NCI-H1694 (cell line): ENCODE data around the gene SLC1A3.
"Not testable (repeated sequence)": the region's sequence is repeated elsewhere in the genome, so short reads cannot be mapped to it uniquely, and the experiment has no call there.

Source experiments
- DNase-seq: peaks from one replicate; lab custom pipeline; 2025; lab: John Stamatoyannopoulos, UW

SLC1A3 gene

DNA sequence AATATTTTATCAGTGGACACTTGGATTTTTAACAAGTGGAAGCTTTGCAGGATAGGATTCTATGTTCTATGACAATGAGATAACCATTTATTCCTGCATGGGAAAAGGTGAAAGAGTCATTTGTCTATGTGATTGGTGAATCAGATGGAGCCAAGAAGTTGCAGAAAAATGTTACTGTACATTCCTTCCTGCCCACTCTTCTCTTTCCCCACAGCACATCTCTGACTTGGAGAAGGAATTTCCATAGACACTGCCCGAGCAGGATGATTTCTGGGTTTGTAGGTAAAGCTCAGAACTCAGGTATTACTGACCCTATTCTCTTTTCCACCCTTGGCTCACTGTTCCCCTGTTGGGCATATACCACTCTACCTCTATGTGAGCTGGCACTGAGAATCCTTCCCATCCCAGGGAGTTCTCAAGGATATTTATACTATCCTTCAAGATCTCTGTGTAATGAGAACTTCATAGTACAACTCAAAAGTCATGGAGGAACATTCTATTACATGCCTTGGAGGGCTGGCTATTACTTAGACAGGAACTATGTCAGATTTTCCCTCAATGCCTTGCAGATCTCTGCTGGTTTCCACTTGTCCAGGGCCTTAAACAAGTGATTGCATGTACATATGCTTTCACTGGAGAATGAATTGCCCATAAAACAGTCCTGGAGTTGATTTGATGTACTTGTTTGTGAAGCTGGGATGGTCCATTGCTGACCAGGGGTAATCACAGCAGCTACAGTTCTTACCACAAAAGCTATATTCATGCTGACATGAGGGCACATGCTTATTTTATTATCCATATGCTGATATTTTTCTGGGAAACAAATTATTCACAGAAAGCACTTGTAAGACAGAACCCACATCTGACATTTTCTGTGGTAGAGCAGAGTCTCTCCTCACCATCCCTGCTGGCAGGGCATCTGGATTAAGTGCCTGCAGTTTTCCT, 24.1 kb downstream of the SLC1A3 start:
- DNase-seq: no peak

DNA sequence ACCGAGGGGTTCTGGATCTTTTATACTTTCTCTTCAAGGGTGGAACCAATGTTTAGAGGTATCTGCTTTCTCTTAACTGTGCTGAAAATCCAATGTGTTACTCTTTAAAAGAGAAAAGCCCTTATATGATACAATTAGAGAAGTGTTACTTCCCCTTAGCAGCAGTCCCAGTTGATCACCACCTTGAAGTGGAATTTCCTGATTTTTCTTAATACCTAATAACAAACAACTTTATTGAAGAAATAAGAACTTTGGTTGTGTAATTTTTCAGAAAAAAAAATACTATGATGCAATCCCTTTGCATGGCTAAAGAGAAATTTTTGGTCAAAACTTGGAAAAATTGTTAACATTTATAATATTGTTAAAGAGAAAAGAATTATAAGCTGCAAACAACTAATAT, 24.7 kb downstream of the SLC1A3 start:
- DNase-seq: no peak

DNA sequence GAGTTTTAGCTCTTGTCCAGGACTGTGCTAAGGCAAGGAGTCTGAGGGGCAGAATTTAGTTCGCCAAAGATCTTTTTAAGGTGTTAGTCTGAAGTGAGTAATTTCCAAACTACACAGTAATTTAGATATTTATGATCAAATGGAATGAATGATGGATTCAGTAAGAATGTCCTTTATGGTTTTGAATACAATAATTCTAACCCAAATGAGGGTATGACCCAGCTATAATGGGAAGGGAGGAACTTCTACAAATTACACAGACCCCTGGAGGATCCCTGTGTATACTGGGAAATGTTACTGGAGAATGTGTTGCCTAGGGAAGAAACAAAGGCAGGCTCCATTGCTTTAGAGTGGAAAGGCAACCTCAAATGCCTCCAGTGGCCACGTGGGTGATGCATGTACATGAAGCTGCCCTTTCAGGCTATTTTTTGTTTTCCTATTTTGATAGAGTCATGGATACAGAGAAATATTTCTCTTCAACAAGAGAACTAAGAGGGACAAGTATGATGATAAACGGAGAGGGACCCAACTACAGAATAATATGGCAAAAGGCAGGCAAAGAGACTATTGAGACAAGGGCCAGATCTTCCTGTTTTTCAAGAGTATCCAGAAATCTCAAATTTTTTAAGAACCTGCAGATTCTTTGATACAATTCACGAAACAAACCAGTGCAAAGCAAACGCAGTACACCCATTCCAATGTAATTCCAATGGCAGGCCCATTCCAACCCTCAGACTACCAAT, 25.4 kb downstream of the SLC1A3 start:
- DNase-seq: no peak

DNA sequence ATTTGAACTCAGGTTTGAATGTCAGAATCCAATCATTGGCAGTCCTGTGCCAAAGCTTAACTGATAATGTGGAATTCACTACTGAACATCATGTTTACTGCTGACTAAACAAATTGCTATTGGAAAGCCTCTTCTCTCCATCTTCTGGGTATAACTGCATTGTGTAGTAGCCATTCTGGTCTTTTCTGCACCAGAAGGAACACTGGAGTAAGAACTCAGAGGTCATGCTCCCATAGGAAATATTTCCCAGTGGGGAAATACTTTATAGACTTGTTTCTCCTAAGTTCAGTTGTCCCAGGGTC, 25.9 kb downstream of the SLC1A3 start:
- no peak for DNase-seq

DNA sequence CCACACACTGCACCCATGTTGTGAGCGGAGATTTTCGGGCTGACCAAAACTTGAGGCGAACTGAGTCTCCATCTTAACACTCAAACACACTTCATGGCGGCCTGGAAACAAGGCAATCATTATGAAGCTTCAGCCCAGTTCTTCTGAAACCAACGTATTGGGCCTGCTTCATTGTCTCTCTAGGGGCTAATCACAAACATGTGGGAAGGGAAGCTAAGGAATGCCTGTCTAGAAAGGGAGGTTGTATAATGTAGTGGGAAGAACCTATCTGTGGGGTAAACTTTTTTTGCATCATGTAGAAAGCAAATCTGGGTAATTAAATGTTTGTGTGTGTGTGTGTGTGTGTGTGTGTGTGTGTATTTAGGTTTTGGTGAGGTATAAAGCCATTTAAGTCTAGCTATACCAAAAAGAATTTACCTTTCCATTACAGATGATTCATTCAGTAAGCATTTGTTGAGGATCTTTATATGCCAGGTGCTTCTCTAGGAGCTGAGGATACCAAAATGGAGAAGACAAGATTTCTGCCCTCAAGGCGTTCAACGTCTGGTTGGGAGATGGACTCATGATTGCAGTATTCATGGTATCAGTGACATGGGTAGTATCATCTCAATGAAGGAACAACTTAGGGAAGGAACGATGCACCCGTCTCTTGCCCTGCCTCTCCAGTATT, 29.4 kb downstream of the SLC1A3 start:
- DNase-seq: no peak

DNA sequence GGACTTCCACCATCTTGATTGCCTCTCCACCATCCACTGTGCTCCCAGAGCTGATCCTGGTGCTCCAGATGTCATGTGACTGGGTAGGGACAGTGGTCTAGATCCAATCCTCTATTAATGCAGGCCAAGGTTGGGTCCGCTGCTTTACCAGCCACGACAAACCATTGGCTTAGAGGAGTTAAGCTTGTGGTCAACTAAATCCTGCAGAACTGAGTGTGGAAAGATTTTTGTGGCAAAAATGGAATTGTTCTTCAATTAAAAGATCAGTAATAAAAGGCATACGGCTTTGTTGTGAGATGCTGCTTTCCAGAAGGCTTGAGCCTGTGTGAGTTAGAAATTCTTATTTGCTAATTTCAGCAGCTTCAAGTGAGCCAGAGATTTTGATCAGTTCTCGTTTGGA, 30.7 kb downstream of the SLC1A3 start:
- no peak for DNase-seq

DNA sequence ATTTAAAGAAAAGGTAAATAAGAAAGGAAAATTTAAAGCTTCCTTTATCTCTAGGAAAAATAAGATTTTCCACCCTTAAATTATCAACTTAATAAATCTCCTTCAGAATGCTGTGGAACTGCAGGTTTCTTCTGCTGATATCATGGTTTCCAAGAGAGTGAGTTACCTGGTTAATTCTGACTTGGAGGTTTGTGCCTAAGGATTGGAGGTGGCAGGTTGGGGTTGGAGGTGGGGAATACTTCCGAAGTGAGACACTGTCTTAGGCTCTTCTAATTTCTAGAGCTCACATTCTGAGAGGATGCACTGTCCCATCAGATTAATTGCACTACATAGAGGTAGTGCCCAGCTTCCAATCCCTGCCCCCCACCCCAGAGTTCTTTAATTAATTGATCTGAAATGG, 31.1 kb downstream of the SLC1A3 start:
- DNase-seq: no peak

DNA sequence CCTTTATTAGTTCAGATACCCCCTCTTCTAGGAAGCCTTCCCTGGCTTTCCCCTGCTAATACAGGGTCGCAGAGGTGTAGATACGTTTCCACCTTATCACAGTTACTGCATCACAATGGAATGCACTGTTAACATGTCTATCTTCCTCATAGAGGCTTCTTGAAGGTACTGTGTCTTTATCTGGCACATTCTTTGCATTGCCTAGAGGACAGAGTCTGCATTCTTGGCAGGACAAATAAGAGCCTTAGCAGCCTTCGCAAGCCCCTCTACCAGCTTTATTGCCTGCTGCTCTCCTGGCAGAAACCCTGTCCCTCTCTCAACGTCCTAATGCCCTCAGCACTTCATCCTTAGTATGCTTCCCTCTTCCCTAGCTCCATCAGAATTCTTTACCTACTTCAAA, 31.6 kb downstream of the SLC1A3 start:
- no peak for DNase-seq

DNA sequence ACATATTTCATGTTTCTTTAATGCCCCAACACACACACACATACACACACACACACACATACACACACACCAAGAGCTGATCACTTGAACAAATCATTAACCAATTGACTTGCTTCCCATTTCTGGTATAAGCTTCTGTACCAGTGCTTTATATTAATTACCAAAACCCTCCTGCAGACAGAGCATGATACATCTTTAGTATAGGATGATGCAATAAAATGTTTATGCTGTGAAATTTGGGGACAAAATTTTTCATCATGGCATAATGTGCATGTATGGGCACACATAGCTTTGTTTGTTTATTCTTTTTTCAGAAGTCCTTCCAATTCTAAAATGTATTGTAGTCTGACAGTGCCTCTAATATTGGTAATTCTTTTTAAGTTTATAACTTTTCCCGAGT, 34.5 kb downstream of the SLC1A3 start:
- no peak for DNase-seq

DNA sequence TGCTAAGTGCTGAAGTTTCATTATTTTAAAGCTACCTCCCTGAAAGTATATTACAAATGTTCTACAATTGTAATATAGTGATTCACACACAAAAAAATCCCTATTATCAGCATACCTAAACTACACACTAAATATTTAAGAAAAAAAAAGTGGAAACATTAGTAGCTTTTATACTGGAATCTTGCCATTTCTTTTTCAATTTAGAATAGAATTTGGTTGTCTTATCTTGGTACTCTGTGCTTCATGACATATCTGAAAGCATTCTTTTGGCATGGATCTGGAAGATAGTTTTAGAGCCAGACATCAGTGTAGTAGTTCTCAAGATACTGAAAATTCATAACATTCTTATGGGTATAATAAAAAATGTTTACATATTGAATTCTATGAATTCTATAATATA, 35.0 kb downstream of the SLC1A3 start:
- no peak for DNase-seq

DNA sequence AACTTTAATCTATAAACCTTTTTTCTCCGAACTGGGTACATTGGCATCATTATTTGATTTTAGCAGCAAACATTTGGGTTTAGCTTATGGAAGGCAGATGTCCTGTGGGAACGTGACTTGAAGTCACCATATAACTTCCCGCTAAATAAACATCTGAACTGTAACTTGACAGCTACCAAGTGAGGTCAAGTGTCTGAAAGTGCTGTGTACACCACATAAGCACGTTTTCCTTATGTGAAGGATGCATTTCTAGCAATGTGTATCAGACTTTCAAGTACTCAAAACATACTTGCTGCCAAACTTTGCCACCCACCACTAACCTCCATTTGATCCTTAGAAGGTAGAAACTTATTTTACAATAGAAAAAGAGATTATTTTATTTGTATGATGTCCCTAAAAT, 35.7 kb downstream of the SLC1A3 start:
- no peak for DNase-seq

DNA sequence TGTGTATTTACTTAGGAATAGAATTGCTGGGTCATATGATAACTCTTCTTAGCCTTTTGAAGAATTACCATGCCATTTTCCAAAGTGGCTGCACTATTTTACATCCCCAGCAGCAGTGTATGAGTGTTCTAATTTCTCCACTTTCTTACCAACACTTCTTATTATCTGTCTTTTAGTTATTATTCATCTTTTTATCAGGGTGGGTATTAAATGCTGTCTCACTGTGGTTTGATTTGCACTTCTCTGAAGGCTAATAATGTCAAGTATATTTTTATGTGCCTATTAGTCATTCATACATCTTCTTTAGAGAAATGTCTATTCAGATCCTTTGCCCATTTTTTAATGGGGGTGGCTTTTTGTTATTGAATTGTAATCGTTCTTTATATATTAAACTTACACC, 36.8 kb downstream of the SLC1A3 start:
- DNase-seq: no peak

DNA sequence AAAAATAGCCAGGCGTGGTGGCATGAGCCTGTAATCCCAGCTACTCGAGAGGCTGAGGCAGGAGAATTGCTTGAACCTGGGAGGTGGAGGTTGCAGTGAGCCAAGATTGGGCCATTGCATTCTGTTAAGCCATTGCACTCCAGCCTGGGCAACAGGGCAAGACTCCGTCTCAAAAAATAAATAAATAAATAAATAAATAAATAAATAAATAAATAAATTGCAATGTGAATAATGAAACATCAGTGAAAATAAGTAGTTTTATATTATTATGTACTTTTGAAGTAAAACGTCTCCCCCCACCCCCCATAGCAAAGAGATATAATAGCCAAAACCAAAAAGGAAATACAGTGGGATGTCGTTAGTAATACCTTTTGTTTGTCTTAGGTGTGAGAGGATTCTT, 37.4 kb downstream of the SLC1A3 start:
- not testable (repeated sequence) for DNase-seq

DNA sequence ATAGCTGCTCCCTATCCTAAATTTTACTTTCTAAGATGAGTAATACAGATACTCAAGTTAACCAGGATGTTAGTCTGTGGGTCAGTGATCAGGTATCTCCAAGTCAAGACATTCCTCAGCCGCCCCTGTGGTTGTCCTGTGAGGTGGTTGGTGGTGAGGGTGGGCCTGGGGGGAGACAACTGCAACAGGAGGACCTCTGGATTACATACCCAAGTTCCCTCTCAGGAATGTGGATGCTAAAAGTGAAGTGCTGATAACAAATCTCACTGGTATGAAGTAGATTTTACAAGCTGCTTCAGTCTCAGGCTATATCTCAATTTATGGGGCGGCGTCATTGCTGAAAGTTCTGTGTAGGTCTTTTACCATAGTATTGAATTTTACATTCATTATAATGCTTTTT, 38.3 kb downstream of the SLC1A3 start:
- DNase-seq: no peak

DNA sequence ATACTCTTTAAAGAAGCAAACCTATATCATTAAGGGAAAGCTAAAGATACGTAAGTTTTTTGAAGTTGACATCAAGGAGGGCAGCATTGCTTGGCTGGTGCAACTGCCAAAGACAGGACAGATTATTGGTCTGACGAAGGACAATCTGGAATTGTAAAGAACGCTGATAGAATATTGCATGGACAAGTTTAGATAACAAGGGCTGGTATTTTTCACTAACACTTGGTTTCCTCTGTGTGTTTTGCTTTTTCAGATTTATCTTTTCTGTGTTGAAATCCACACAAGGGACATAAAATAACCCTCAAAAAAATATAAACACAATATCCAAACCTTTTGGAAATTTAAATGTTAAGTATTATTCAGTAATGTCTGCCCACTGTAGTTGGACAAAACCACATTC, 39.7 kb downstream of the SLC1A3 start:
- DNase-seq: no peak

DNA sequence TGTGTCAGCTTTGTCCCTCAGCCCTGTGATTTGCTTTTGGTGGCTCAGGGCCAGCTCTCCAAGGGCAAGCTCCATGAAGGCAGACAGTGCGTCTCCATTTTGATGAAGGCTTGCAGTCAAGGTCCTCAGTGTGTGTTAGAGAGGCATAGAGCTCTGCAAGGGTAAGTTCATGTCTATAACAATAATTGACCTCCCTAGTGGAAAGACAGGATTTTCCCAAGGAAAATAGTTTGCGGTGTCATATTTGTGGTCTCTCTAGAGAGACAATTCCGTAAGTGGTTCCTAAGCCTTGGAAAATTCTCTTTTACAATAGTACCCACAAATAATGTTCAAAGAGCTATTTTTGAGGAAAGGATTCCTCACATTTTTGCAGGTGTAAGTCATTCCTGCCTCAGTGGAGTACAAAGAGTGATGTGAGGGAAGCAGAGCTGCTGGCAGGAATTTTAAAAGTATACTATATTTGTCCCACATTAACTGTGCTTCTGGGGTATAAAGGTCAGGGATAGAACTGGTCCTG, 40.2 kb downstream of the SLC1A3 start:
- DNase-seq: no peak

DNA sequence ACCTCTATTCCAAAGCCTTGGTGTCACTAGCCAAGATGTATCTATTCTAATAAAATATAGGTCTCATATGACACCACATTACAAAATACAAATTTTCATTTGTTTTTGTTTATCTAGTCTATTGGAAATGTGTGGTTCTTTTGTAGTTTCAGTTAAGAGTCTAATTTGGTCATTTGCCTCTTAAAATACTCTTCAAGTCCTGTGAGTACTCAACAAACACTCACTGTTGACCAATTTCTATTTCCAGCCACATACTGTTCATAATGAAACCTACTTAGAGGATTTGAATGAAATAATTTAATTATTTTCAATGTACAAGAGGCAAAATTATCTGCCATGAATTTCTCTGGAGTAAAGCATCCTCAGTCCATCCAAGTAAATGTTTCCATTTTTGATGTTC, 40.6 kb downstream of the SLC1A3 start:
- no peak for DNase-seq

DNA sequence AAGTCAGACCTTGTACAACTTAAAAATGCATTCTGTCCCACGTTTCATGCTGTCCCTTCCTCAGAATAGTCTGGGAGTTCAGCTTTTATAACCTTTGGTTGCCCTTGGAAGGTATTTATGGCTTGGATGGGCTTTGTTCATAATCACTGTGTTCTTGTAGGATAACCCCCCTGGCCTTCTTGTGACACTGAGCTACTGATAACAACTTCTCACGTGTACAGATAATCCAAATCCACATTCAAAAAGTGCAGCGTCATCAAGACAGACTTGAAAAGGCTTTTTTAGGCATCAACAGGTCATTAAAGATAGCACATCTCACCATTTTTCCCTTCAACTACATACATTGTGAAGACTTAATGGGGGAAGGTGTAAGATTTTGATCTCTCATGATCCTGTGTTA, 42.0 kb downstream of the SLC1A3 start:
- no peak for DNase-seq

DNA sequence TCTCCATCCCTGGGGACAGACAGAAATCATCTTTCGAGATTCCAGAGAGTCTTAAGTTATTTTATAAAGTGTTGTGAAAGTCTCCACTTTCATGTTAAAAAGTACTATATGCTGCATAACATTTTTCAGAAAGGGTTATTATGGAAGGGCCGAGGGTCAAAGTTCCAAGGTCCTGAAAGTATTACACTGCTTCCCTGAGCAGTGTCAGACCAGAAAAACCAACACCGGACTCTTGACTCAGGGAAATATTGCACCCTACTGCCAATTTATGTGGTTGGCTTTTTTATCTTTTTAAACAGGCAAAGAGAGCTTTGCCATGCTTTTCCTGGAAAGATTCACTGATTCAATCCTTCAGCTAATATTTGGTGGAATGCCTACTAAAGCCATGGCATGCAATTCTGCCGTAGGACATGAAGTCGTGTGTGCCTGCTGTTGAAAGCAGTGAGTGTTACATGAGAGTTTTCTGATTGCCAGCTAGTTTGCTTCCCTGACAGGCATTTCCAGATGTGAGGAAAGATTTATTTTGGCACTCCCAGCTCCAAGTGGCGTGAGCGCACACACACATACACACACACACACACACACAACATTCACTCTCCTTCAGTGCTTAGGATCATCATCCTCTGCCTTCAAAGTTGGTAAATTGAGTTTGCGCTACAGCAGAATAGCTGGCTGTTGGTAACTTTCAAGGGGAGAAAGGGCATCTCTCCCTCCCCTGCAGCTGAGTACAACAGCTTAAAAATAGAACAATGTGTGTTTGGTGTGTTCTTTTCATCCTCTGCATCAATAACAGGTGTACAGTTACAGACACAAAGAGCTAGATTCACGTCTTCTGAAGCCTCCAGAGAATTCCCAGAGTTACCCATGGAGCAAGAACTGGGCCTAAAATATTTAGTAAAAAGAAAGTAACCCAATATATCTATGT, 45.6 kb downstream of the SLC1A3 start:
- no peak for DNase-seq

DNA sequence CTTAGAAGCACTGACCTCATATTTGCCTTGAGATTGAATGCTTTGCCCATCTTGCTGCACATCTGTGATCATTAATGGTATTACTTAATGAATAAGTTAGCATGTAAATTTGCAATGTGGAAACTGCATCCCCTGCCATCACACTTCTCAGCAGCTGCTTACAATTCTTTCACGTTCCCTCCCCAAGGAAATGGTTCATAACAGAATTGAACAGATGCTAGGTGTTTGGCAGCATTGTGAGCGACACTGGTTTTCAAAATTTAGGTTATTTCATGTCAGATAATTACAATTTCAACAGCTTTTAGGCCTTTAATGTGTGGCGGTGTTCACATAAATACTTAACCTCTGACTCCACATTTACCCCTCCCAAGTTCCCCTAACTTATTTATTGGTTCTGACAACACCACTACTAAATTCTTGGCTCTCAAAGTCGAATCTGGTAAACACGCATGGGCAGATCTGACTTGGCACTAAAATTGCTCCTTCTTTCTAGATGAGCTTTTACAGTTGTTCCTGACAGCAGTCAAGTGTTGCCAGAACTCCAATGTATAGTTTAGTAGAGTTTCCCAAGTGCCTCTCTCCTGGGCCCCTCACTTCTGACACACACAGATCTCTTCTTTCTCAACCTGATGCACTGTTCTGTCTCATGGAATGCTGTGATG, 46.8 kb downstream of the SLC1A3 start:
- DNase-seq: no peak

DNA sequence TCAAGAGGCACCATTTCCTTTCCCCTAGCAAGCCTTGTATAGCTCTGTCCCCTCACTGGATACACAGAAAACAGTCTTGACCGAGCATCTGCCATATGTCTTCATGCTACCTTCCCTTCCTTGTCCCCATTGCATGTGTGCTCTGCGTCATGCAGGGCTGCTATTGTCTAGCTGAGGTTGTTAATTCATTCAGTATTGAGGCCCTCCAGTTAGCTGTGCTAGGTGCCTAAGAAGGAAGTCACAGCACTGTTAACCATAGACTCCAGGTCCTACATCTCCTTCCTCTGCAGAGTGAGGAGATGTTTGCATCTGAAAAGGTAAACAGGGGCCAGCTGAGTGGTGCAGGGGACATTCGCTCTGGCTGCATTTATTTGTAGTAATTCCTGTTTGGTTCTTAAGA, 48.2 kb downstream of the SLC1A3 start:
- no peak for DNase-seq
